ENCODE measurements around the gene FOXL2. TPM values are rescaled to one million over a fixed set of nuclear protein-coding genes. Genes with fewer than 3 reads are reported as not detected.
A peak's percentile ranks its signal among the peaks of the same experiment; 100 is the strongest.

The FOXL2 gene
- total and polyA plus RNA-seq, 9 of the 15 experiments (the other 6 are each of a cell fraction or from before 2014, with no cell fraction given): 0.27 to 22.1 (median 3.2) TPM

GRCh38 chr3:138938877-138939560 lies 7.9 kb downstream of the FOXL2 start:
- Histone ChIP-seq H3K9me3 (replicated peaks; ENCODE audit: control insufficient read depth, insufficient read depth, low read depth, low read length) (no peaks in the 10 kb centered on the region), H3K27ac (ENCODE audit: extremely low read depth, low read depth, low read length) (no peak overlapping the region), H3K4me3 (no peak overlapping the region), H3K9ac (ENCODE audit: insufficient read depth in 1 of 2, low read depth in 2 of 2, low read length in 2 of 2) (no peak overlapping the region), H3K36me3 (ENCODE audit: control insufficient read depth, insufficient read depth, low read length) (peaks cover 20% of the 10 kb centered on the region), H3K9me1 (ENCODE audit: control insufficient read depth, insufficient read depth, low read length) (no peaks in the 10 kb centered on the region), H3K4me2 (ENCODE audit: insufficient read depth, low read length) (no peak overlapping the region), H3K79me2 (ENCODE audit: control insufficient read depth, insufficient read depth, low read length) (peaks cover 32% of the 10 kb centered on the region), H2AFZ (ENCODE audit: low read depth, low read length) (no peak overlapping the region), H4K20me1 (replicated peaks; ENCODE audit: control insufficient read depth, insufficient read depth, low read length) (no peaks in the 10 kb centered on the region; the same call in 1 of the 2 replicates), H3K4me1 (replicated peaks in 1 of 2; ENCODE audit: control insufficient read depth in 2 of 2, insufficient read depth in 2 of 2, low read length in 2 of 2) (peaks cover 18 to 56% of the 10 kb centered on the region in 2 experiments; a peak in 4 of 5 replicates), H3K27me3 (ENCODE audit: control insufficient read depth in 2 of 2, insufficient read depth in 2 of 2, low read length in 2 of 2) (no peaks in the 10 kb centered on the region)
- DNase-seq (ENCODE audit: extremely low read depth in 1 of 4, low spot score in 3 of 4) (no peak), ATAC-seq (no peak), FAIRE-seq (no peak)
- no TSS peak for BruUV-seq (replicated peaks)
- ChIA-PET CTCF (ENCODE audit: low intra/inter-chr PET ratio) (interaction anchor here (1.3 kb wide), 1 partner anchor 263 kb away, joined by 6 read pairs; no protein-coding TSS in a partner anchor), POLR2A (interaction anchor here (0.7 to 1.2 kb wide), 2 partner anchors 14 to 121 kb away, joined by 3 to 4 read pairs; no protein-coding TSS in a partner anchor)
- WGBS (ENCODE audit: insufficient coverage, low coverage, missing lambda C conversion rate): 62% methylated on average over 20 of the region's 32 CpGs
- in situ Hi-C loops (cut with MboI): loop anchor here (5.0 to 25.0 kb wide), 3 partner anchors 393 to 877 kb away; no protein-coding TSS in a partner anchor
- intact Hi-C loops (cut with micrococcal nuclease): loop anchor here (5.0 kb wide), 1 partner anchor 388 kb away; no protein-coding TSS in a partner anchor
- TF ChIP-seq ZBTB7A (IDR thresholded peaks at IDR 0.05; ENCODE audit: borderline replicate concordance, control insufficient read depth, low read depth, low read length) (peak; percentile 38; the same call in 1 of the 2 replicates), ZNF282 (CRISPR knock-in tag; IDR thresholded peaks at IDR 0.05) (no peak)
